Astrocyte of the spinal cord (primary cell): ENCODE results near the gene CLCNKA.

Experiments used
- DNase-seq: peaks from one replicate; pipeline ENCODE4 v3.0.0; 2011; ENCODE audit warnings: low read depth, low spot score
- H3K4me3 ChIP-seq: 2 replicates; pipeline ENCODE4 v1.5.1; 2011; ENCODE audit warnings: low read depth, mild to moderate bottlenecking, low read length, moderate library complexity
- in situ Hi-C: cut with HindIII; loops from 2 replicates; pipeline ENCODE4 v1.10.0; 2017; ENCODE audit warnings: low sequenced_read_pairs
- TF ChIP-seq, protein P1 (sequence below): IDR thresholded peaks from 2 replicates; pipeline ENCODE4 v1.5.1; 2012; ENCODE audit warnings: low read depth, mild to moderate bottlenecking, low read length, inconsistent platforms

CLCNKA gene

DNA sequence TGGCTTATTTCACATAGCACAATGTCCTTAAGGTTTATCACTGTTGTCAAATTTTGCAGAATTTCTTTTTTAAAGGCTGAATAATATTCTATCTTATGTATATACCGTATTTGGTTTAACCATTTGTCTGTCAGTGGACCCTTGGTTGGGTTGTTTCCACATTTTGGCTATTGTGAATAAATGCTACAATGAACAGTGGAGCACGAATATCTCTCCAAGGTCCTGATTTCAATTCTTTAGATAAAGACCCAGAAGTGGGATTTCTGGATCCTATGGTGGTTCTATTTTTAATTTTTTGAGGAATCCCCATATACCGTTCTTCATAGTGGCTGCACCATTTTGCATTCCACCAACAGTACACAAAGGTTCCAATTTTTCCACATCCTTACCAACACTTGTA lies 40.2 kb upstream of the CLCNKA start:
- TF ChIP-seq, protein P1, sequence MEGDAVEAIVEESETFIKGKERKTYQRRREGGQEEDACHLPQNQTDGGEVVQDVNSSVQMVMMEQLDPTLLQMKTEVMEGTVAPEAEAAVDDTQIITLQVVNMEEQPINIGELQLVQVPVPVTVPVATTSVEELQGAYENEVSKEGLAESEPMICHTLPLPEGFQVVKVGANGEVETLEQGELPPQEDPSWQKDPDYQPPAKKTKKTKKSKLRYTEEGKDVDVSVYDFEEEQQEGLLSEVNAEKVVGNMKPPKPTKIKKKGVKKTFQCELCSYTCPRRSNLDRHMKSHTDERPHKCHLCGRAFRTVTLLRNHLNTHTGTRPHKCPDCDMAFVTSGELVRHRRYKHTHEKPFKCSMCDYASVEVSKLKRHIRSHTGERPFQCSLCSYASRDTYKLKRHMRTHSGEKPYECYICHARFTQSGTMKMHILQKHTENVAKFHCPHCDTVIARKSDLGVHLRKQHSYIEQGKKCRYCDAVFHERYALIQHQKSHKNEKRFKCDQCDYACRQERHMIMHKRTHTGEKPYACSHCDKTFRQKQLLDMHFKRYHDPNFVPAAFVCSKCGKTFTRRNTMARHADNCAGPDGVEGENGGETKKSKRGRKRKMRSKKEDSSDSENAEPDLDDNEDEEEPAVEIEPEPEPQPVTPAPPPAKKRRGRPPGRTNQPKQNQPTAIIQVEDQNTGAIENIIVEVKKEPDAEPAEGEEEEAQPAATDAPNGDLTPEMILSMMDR = no peak
- in situ Hi-C loops = no loop called here
- no peak for DNase-seq
- no peak overlapping the region for H3K4me3 ChIP-seq

DNA sequence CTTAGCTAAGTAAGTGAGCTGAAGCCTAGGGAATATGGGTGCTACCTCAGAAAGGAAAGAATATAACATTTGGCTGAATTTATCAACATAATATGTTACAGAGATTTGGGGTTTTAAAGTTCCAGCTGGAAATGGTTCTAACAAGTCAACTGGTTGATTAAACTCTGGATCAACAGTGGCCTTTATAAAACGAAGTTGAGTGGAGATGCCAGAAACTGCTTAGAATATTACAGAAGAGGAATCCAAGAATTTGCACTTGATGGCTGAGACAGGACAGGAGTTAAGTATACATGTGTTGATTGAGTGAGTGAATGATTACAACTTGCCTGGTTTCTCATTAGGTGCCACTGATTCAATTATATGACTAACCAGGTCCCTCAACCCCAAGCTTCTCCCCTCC lies 38.6 kb upstream of the CLCNKA start:
- in situ Hi-C loops = no loop called here
- TF ChIP-seq, protein P1 = no peak
- no peak overlapping the region for H3K4me3 ChIP-seq

DNA sequence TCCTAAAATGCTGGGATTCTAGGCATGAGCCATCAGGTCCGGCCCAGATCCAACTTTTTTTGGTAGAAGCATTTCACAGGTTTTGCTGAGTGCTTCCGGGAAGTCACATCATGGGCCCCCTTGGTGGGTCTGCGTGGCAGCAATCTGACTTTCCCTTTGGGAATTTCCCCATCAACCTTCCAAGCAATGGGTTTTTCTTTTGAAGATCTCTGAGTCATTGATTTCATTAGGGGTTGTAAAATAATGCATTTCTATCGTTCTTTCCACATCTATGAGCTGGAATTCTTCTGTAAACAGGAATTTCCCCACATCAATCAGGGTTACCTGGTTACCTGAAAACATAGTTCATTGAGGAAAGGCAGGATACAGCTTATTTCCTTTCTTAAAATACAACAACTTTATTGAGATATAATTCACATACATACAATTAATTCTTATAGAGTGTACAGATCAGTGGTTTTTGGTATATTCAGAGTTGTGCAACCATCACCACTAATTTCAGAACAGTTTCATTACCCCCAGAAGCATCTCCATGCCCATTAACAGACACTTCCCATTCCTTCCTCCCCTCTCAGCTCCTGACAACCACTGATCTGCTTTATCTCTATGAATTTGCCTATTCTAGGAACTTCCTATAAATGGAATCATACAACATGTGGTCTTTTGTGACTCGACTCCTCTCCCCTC lies 36.1 kb upstream of the CLCNKA start:
- in situ Hi-C loops = no loop called here
- no peak for DNase-seq
- no peak overlapping the region for H3K4me3 ChIP-seq
- TF ChIP-seq, protein P1 = no peak

More for the DNA sequence above, 38.6 kb upstream of the CLCNKA start:
- no peak for DNase-seq

DNA sequence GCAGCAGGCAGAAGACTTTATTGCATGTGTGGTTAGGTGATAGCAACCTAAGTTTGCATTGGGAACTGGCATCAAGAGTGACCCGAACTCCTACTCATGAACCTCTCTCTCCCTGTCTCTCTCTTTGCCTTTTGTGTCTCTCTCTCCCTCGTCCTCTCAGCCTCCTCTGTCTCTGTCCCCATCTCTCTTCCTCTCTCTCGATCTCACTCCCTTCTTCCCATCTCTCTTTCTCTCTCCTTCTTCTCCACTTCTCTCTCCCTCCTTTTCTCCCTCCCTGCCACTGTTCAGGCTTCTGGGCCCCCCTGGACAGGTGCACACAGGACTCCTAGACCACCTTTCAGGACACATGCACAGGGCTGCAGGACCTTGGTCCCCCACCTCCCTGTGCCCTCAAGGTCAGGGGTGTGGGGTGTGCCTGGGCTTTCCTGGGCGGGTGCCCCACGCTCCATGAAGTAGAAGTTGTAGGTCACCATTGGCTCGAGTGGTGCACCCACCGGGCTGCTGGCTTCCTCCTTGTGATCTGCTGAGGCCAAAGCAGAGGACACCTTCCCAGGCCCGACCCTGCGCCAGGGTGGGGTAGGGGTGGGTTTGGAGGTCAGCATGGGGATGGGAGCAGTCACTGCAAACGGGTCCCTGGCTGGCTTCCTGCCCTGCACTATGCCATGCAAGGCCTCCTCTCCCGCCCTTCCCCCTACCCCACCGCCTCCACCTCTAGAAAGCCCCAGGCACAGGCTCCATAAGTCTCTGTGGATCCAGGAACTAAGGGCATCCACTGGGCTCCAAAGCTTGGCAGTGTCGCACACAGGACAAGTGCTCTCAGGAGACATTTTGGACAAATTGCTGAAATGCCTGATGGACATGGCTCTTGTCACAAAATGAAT lies 32.7 kb upstream of the CLCNKA start:
- no peak for DNase-seq
- TF ChIP-seq, protein P1 = no peak
- in situ Hi-C loops = no loop called here
- no peak overlapping the region for H3K4me3 ChIP-seq

DNA sequence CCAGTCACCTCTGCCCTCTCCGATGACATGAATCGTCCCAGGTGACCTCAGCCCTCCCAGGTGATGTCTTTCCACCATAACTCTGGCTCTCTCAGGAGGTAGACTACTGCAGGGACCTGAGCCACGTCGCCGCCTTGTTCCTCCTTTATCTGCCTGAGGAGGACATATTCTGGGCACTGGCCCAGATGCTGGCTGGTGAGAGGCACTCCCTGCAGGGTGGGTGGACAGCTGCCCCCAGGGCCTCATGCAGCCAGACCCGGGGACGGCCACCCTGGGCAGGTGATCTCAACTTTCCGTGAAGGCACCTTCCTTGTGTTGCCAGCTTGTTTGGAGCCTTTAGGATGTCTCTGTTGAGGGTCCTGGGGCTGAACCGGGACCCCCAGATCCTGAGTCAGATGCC lies 32.1 kb upstream of the CLCNKA start:
- TF ChIP-seq, protein P1 = no peak
- in situ Hi-C loops = no loop called here

DNA sequence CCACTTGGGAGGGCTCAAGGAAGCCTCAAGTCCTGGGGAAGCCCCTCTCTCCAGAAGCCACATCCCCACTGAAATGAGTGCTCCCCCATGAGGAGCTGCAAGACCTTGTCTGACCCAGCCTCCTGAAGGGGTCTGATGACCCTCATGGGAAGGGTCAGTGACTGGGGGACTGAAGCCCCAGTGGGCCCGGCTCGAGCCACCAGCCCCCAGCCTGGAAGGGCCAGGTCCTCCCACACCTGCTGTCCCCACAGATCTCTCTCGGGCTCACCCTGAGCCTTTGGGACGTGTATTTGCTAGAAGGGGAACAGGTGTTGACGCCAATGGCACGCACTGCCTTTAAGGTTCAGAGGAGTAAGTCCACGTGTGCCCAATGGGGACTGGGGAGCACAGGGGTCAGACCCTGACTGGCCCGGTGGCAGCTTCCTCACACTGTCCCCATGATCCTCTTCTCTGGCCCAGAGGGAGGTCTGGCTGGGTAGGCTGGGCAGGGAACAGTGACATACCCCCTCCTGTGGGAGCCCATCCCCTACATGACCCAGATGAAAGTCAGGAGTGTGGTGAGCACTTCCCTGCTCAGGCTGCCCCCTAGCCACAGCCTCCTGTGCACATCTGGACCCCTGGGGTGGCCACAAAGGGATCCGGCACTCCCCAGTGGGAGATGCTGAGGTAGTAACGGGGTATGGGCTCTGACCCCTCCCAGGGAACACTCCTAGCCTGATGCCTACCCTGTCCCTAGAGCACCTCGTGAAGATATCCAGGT lies 30.2 kb upstream of the CLCNKA start:
- no peak overlapping the region for H3K4me3 ChIP-seq
- DNase-seq = no peak
- in situ Hi-C loops = no loop called here
- TF ChIP-seq, protein P1 = no peak

More for the DNA sequence above, 32.1 kb upstream of the CLCNKA start:
- no peak overlapping the region for H3K4me3 ChIP-seq
- no peak for DNase-seq
